H1 (cell line): ENCODE data around the gene ABHD1. TPM values are rescaled to one million over a fixed set of nuclear protein-coding genes. Genes with fewer than 3 reads are reported as not detected.

Source experiments
- BCL11A ChIP-seq, 2 experiments: IDR thresholded peaks; one replicate each; pipeline ENCODE4 v1.6.1; 2011; ENCODE audit warnings: low read depth in 2 of 2, low read length in 2 of 2, mild to moderate bottlenecking in 2 of 2
- NANOG ChIP-seq: IDR thresholded peaks from 2 replicates; pipeline ENCODE4 v1.6.1; 2011; ENCODE audit warnings: low read length, low read depth, mild to moderate bottlenecking, inconsistent platforms; ENCODE audit not compliant: insufficient read depth, poor library complexity, severe bottlenecking
- ZNF274 ChIP-seq: IDR thresholded peaks from 2 replicates; pipeline ENCODE4 v1.7.0; 2012; ENCODE audit warnings: low read length, borderline replicate concordance; ENCODE audit errors: extremely low read depth
- polyA plus RNA-seq, 7 experiments: library from polyadenylated mRNA; depleted of rRNA in 3 of 7; stranded (reverse) in 5 of 7; unstranded in 2 of 7; fragments of >200 nt in 5 of 7; fragments of 200-250 nt in 2 of 7; gene quantifications; 1 replicate in 5 of 7; 2 replicates in 1 of 7; 4 replicates in 1 of 7; pipeline versions ENCODE4 v1.2.1 to v1.2.3, GENCODE V29; 2011 to 2013; ENCODE audit warnings: missing spikeins in 2 of 7, mixed read lengths in 2 of 7
- total RNA-seq: library from RNA; stranded (reverse); fragmentation: NEBNext Ultra II Directional; extraction: Animal tissue kit (Norgen Biotek cat#: 25700); gene quantifications from 2 replicates; pipeline ENCODE4 v1.2.1, GENCODE V29; 2021
- TF ChIP-seq, protein P1 (sequence below): IDR thresholded peaks from 2 replicates; pipeline ENCODE4 v1.6.1; 2011; ENCODE audit warnings: low read depth, mild to moderate bottlenecking, low read length; ENCODE audit not compliant: insufficient read depth

ABHD1 gene
- total and polyA plus RNA-seq, 2 of the 8 experiments (the other 6 are each of a cell fraction or from before 2014, with no cell fraction given) = 0.20 to 1.1 TPM

GRCh38 chr2:27148801-27149439, 25.3 kb downstream of the ABHD1 start, which contains the start of gene TCF23 (continued):
- TF ChIP-seq ZNF274 (no peak), BCL11A (IDR thresholded peaks at IDR 0.05; ENCODE audit: low read depth in 2 of 2, low read length in 2 of 2) (no peak), NANOG (no peak)
- TF ChIP-seq, protein P1, sequence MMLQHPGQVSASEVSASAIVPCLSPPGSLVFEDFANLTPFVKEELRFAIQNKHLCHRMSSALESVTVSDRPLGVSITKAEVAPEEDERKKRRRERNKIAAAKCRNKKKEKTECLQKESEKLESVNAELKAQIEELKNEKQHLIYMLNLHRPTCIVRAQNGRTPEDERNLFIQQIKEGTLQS = no peak
